K562 (cell line): ENCODE data around the gene RNF215.

Source experiments
- FOXP1 ChIP-seq: sonication (generic); formaldehyde crosslinking; IDR thresholded peaks from 2 replicates; pipeline ENCODE4 v1.8.0; 2022; ENCODE audit warnings: mild to moderate bottlenecking, missing genetic modification reagents
- HOXB6 ChIP-seq: fragments of 250-450 bp; sonication (Bioruptor Pico); IDR thresholded peaks from 2 replicates; pipeline ENCODE4 v1.5.1; 2022; ENCODE audit warnings: mild to moderate bottlenecking, borderline replicate concordance
- PATZ1 ChIP-seq: fragments of 250-450 bp; sonication (Bioruptor Pico); IDR thresholded peaks from 2 replicates; pipeline ENCODE4 v1.5.0; 2020; ENCODE audit warnings: mild to moderate bottlenecking, borderline replicate concordance
- PRPF4 ChIP-seq: fragments of 200-400 bp; formaldehyde crosslinking; IDR thresholded peaks from one replicate; pipeline ENCODE4 v1.6.1; 2017; ENCODE audit warnings: low read length, low read depth, mild to moderate bottlenecking; ENCODE audit not compliant: insufficient read depth, poor library complexity, severe bottlenecking
- RBM34 ChIP-seq: fragments of 200-400 bp; formaldehyde crosslinking; IDR thresholded peaks from 2 replicates; pipeline ENCODE4 v1.6.1; 2018; ENCODE audit warnings: low read length, borderline replicate concordance; ENCODE audit not compliant: insufficient read depth
- SMARCC2 ChIP-seq: fragments of 450-650 bp; IDR thresholded peaks from 2 replicates; pipeline ENCODE4 v1.6.1; 2017; ENCODE audit warnings: antibody characterized with exemption, moderate library complexity, mild to moderate bottlenecking, low read depth
- SPI1 ChIP-seq: IDR thresholded peaks from 2 replicates; pipeline ENCODE4 v1.6.1; 2011; ENCODE audit warnings: low read depth, low read length, control low read depth, borderline replicate concordance
- TAF1 ChIP-seq: IDR thresholded peaks from 2 replicates; pipeline ENCODE4 v1.6.1; 2011; ENCODE audit warnings: mild to moderate bottlenecking, low read length, moderate library complexity; ENCODE audit not compliant: insufficient read depth, control insufficient read depth, severe bottlenecking; ENCODE audit errors: extremely low read depth
- TBP ChIP-seq: optimal IDR thresholded peaks from 2 replicates; pipeline ENCODE3; 2011; ENCODE audit warnings: low read depth, low read length, improper control_type of control experiment
- ZNF76 ChIP-seq: fragments of 250-450 bp; sonication (Bioruptor Pico); IDR thresholded peaks from 2 replicates; pipeline ENCODE4 v1.4.0; 2020; ENCODE audit warnings: mild to moderate bottlenecking, moderate library complexity, borderline replicate concordance
- TF ChIP-seq, protein P1 (sequence below), 3 experiments: IDR thresholded peaks in 2 of 3; conservative IDR thresholded peaks in 1 of 3; 2 replicates each; pipeline ENCODE4 v1.5.1; 2011 to 2012; ENCODE audit warnings: low read length in 3 of 3, mild to moderate bottlenecking in 3 of 3, control low read depth in 2 of 3, improper control_type of control experiment in 1 of 3, inconsistent platforms in 1 of 3, low read depth in 1 of 3, mixed read lengths in 1 of 3, moderate library complexity in 1 of 3; ENCODE audit not compliant: insufficient read depth in 2 of 3
- TF ChIP-seq, protein P2 (sequence below), 2 experiments: IDR thresholded peaks; 2 replicates each; pipeline ENCODE4 v1.6.1; 2011; ENCODE audit warnings: borderline replicate concordance in 1 of 2, control low read depth in 1 of 2, low read depth in 1 of 2, low read length in 1 of 2, mild to moderate bottlenecking in 1 of 2, mixed read lengths in 1 of 2, moderate library complexity in 1 of 2; ENCODE audit not compliant: insufficient read depth in 1 of 2, insufficient read length in 1 of 2, poor library complexity in 1 of 2, severe bottlenecking in 1 of 2; ENCODE audit errors: extremely low read depth in 1 of 2

- TF ChIP-seq HOXB6 (CRISPR knock-in tag), result no peak
- TF ChIP-seq, protein P1, sequence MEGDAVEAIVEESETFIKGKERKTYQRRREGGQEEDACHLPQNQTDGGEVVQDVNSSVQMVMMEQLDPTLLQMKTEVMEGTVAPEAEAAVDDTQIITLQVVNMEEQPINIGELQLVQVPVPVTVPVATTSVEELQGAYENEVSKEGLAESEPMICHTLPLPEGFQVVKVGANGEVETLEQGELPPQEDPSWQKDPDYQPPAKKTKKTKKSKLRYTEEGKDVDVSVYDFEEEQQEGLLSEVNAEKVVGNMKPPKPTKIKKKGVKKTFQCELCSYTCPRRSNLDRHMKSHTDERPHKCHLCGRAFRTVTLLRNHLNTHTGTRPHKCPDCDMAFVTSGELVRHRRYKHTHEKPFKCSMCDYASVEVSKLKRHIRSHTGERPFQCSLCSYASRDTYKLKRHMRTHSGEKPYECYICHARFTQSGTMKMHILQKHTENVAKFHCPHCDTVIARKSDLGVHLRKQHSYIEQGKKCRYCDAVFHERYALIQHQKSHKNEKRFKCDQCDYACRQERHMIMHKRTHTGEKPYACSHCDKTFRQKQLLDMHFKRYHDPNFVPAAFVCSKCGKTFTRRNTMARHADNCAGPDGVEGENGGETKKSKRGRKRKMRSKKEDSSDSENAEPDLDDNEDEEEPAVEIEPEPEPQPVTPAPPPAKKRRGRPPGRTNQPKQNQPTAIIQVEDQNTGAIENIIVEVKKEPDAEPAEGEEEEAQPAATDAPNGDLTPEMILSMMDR (IDR thresholded peaks at IDR 0.05 in 2 of 3, conservative IDR thresholded peaks at IDR 0.05 in 1 of 3; ENCODE audit: insufficient read depth in 2 of 3, low read depth in 1 of 3, low read length in 3 of 3), result no peak
- TF ChIP-seq RBM34, result no peak
- TF ChIP-seq PATZ1 (CRISPR knock-in tag), result no peak
- no peak for TF ChIP-seq ZNF76 (CRISPR knock-in tag)
- TF ChIP-seq TAF1, result no peak
- no peak for TF ChIP-seq PRPF4
- no peak for TF ChIP-seq SMARCC2
- no peak for TF ChIP-seq TBP
- TF ChIP-seq SPI1, result no peak
- TF ChIP-seq, protein P2, sequence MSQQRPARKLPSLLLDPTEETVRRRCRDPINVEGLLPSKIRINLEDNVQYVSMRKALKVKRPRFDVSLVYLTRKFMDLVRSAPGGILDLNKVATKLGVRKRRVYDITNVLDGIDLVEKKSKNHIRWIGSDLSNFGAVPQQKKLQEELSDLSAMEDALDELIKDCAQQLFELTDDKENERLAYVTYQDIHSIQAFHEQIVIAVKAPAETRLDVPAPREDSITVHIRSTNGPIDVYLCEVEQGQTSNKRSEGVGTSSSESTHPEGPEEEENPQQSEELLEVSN (IDR thresholded peaks at IDR 0.05; ENCODE audit: borderline replicate concordance in 1 of 2, extremely low read depth in 1 of 2, insufficient read depth in 1 of 2, insufficient read length in 1 of 2, low read depth in 1 of 2, low read length in 1 of 2, poor library complexity in 1 of 2, severe bottlenecking in 1 of 2), result no peak
- no peak for TF ChIP-seq FOXP1 (CRISPR knock-in tag)
Measured at GRCh38 chr22:30402028-30402765, 15.0 kb upstream of the RNF215 start.
